HG02642 (cell line): Measurements from ENCODE around the gene CPNE4.

Experiments used
- ATAC-seq: cut with Tn5 transposase; IDR thresholded peaks from one replicate; pipeline ENCODE4 v1.9.1; 2021; ENCODE audit warnings: mild to moderate bottlenecking; ENCODE audit not compliant: unreplicated experiment, poor library complexity

Gene CPNE4

DNA sequence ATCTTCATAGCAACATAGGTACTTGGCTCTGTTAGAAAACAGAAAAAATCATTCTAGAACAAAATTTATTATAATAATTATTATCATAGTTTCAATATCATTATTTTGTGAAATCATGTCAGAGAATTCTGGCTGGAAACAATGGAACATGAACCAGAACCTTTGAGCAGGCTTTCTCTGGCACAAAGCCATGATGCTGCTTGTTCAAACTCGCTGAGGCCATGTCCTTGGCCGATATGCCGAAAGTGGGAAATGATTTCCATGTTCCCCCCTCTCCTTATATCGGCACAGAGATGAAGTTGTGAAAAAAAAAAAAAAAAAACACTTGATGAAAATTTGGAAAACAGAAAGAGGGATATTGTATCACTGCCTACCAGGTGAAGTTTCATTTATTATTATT lies 483.1 kb downstream of the CPNE4 start:
- no peak for ATAC-seq

DNA sequence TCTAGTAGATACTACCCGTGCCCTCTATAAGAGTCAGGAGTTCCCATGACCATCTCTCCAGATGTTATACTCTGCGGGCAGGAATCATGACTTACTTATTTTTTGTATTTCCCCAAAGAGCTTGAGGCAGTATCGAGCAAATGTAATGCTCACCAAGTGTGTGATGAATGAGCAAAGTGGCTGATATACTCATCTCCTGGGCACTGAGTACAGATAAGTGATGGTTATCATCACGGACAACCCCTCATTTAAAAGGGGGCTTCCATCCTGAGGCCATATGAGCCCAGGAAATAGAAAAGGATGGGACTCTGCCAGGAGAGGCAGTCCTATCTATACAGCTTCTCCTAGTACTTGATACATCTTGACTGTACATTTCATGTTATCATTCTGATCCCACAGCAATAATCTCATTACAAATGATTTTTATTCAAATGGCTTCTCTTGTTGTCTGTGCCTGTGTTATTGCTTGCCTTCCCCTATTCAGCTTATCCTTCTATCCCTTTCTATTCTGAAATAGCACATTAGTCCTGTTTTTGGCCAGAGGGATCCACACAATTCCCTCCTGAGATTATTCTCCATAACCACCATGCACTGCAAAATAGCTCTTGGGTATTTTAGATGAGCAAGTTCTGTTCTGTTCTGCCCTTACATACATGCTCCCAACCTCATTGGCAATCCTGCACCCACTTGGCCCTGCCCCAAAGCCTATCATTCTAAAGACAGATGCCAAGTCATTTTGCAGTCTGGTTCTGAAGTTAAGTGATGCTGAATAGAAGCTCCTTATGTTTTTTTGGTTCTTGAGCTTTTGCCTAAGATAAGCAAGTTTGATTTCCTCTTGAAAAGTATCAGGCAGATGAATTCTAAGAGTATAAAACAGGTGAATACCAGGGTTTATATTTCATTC lies 484.0 kb downstream of the CPNE4 start:
- no peak for ATAC-seq

DNA sequence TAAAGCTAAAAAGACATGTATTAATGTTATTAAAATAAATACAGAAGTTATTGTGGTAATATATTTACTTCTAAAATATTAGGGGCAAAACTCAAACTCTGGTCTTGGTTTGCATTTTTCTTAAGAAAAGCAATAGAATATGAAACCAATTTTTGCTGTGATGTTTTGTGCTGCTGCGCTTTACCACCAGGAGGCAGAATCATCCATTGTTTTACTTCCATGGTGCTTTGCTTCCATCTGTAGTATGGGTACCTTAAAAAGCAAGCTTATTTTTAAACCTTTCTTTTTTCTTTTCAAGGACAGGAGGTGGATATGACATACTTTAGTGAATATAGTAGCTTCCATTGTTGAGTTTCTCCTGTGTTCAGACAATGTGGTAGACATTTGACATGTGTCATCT lies 485.5 kb downstream of the CPNE4 start:
- ATAC-seq: no peak

DNA sequence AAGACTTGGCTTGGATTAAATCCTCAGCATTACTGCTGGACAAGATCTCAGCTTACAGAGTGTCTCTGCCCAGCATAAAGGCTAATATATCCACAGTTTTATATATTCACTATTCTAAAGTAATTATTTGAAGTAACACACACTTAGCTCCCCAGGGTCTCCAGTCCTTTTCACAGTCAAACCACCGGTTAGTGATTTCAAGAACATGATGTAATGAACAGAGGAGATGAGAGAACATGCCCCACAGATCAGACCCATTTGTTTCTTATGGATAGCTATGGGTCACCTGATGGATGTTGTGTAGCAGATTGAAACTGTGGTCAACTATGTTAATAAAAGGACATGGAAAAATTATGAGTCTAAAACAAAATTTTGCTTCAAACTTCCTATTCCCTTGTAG lies 487.2 kb downstream of the CPNE4 start:
- ATAC-seq: no peak

DNA sequence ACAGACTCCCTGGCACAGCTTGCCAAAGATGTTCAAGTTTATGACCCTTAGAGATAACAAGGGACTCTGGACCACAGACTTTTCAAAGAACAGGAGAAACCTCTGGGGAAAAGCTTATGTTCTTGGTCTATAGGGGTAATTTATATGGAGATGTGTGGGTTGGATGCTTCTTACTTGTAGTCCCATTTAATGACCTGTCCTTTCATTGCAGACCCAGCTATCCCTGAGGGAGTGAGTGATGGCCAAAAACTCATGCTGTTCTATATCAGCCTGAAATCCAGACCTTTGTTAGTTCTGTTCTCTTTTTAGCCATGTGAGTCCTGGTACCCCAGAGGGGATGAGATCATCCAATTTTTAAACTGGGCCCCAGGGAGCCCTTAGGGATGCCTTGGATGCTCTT lies 488.4 kb downstream of the CPNE4 start:
- ATAC-seq: no peak

DNA sequence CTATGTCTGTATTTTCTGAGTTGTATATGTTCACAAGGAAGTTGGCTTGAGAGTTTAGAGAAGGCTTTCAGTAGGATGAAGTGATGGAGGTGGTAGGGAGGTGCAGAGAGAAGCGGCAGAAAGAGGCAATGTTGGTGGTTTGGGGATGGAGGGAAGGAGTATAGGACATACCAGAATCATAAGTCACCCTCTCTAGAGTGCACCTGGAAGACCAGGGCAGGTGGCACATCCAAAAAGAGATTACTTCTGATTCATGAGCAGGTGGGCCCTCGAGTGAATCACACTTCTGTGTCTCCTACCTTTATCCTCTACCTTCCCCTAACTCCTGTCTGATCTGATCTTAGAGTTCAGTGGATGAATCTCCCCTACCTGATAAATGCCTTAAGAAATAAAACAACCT lies 490.3 kb downstream of the CPNE4 start:
- no peak for ATAC-seq

DNA sequence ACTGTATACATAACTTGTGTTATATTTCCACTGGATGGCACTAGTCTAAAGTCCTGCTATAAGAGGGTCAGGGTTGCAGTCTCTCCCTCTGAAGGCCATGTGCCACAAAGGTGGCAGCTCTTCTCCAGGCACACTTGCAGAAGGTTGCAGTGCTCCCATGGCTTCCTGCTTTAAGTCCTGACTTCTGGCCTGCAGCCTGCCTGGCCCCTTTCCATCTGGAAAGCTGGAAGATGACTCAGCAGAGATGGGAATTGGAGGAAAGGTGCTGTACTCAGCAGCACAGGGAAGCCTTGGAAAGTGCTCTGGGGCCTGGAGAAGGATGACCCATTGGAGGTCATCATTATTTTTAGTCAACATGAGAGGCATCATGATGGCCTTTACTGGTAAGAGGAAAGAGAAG lies 491.1 kb downstream of the CPNE4 start:
- no peak for ATAC-seq

DNA sequence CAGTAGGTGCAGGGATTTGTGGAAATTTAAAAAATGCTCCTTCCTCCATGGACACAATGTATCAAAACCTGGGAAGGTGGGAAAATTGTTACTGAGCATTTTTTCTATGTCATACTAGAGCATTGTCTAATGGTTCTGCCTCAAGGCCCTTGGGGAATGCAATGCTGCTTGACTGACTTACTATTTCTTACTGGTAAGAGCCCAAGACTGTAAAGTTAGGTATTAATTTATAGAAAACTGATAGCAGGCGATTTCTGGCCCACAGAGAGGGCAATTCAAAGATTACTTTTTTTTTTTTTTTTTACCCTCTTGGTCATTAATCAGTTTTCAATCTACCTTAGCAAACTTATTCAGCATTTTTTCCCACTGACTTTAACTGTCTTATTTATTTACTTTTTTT lies 493.5 kb downstream of the CPNE4 start:
- ATAC-seq: no peak

DNA sequence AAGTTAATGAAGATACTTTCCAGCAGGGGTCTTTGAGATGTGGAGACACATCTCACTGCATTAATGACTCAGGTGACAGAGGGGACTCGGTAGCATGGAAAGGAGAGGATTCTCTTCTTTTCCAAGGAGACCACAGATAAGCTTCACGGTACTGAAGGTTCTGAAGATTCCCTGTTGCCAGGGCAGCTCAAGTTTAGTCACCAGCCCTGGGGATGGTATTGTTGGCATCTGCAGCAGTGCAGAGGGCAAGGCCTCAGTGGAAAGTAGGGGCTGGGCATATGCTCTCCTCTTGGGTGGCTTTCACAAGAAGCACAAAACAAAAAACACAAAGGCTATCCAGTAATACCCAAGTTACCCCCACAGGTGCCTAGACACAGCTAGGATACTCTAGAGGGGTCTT lies 494.0 kb downstream of the CPNE4 start:
- no peak for ATAC-seq

DNA sequence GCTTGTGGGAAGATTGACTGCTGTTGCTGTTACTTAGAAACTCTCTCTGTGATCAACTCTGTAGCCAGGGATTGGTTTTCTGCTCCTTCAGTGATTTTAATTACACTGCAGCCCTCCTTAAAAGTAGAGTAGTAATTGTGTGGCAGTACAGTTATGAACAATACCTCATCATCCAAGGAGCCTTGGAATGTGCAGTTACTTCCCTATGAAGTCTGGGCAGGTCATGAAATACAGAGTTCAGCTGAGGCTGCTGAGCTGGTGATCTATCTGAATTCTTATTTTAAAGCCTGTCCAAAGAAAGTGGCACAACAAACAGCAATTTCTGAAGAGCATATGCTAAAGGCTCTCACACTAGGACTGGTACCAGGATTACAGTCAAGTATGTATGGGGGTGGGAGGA lies 494.7 kb downstream of the CPNE4 start:
- ATAC-seq: no peak

DNA sequence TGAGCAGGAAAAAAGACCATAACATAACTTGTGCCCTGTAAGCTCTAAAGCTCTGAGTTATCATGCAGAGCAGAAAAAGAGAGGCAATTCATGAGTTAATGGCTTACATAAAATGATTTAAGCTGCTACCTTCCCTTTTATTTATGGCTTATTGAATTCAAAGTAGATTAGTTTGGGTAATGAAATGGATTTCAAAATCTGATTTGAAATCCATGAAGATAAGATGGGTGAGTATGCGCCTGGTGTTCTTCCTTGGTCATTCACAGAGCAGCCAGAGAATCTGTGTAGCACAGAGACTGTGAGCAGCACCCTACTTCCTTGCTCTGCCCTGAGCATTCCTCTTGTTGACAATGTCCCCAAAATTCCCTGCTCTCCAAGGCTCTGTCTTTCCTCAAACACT lies 495.8 kb downstream of the CPNE4 start:
- no peak for ATAC-seq

DNA sequence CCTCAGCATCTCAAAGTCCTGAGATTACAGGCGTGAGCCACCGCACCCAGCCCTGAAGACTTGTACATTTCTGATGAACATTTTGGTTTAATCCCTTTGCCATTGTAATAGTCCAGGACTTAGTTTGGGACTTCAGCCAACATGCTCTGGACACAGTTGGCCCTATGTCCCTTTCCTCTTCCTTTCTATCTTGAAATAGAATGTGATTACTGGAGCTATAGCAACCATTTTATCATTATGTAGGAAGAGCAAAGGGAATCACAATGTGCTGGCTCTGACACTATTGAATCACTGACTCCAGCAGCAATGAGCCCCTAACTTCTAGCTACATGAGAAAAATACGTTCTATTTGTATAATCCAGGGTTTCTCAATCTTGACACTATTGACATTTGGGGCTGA lies 497.3 kb downstream of the CPNE4 start:
- ATAC-seq: no peak

DNA sequence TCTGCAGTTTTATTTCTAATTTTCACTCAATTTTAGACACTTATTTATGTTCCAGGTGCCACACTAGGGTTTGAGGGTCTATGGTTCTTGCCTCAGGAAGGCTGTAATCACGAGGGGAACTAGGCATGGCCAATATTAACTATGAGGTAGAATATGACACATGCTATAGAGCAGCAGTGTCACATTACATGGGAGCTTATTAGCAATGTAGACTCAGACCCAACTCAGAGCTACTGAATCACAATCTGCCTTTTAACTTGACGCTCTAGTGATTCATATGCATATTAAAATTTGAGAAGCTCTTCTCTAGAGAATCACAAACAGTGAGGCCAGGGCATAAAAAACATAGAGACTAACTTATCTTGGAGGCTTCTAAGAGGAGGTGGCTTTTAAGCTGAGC lies 499.2 kb downstream of the CPNE4 start:
- no peak for ATAC-seq

DNA sequence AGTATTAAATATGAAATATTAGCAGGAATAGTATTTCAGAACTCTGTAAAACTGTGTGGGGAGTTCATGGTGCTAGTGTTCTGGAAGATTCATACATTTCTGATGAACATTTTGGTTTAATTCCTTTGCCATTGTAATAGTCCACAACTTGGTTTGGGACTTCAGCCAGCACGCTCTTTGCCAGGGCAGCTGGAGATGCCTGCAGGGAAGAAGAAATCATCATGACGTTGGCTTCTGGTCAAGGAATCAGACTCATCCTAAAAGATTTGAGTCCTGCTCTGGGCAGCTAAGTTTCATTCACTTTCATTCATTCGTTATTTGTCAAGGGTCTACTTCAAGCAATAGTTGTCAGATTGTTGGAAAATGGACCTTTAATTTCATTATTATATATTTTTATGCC lies 499.7 kb downstream of the CPNE4 start:
- ATAC-seq: no peak

DNA sequence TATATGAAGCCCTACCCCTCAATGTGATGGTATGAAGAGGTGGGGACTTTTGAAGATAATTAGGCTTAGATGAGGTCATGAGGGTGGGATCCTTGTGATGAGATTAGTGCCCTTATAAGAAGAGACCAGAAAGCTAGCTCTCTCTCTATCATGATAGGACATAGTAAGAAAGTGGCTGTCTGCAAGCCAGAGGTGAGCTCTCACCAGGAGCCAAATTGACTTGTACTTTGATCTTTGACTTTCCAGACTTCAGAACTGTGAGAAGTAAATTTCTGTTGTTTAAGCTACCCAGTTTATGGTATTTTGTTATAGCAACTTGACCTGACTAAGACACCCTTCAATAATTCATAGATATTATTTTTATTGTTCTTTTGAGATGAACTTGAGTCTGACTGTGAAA lies 502.2 kb downstream of the CPNE4 start:
- no peak for ATAC-seq

DNA sequence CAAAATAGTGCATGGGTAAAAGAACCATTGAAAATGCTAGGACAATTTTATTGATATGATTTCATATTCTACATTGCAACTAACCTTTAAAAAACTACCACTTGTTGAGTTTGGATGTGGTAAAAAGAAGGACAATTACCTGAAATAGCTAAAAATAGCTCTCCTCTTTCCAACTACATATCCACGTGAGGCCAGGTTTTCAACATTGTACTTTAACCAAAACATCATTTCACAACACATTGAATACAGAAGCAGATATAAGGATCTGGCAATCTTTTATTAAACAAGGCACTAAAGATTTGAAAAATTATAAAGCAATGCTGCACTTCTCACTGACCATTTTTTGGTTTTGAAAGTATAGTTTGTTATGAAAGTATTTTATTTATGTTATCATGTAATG lies 504.0 kb downstream of the CPNE4 start:
- ATAC-seq: no peak

DNA sequence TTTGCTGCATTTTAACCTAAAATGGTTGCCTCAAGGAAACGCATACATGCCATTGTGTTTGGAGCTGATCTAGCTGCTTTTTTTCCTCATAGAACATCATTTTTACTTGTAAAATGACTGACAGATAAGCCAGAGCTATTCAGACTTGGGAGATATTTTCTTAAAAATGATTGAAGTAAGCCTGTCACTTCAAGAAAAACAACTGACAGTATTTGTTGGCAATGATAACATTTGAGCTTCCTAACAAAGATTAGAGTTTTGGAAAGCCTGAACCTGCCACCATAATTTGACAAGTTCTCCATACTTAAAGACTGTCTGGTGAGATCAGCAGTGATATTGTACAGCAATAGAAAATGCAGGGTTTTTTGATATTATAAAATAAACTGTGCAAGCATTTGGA lies 504.4 kb downstream of the CPNE4 start:
- no peak for ATAC-seq

DNA sequence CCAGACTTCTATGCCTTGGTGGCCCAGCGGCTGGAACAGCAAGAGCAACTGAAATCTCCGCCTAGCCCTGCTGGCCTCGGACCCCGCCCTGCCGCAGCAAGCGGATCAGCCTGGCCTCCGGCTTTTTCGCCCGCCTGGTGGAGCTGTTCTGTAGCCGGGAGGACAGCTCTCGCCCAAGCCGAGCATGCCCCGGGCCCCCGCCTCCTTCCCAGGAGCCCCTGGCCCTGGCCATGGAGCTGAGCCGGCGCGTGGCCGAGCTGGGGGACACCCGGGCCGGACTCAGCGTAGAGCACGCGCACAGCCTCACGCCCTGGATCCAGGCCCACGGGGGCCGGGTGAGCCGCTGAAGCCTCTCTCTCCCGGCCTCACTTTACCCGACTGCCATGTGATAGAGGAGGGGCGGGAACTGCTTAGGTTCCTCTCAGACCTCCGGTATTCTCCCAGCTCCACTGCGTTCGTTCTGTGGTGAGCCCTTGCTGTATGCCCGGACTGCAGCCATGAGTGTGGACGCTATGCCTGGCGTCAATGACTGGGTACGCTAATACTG lies 507.9 kb downstream of the CPNE4 start:
- no peak for ATAC-seq

DNA sequence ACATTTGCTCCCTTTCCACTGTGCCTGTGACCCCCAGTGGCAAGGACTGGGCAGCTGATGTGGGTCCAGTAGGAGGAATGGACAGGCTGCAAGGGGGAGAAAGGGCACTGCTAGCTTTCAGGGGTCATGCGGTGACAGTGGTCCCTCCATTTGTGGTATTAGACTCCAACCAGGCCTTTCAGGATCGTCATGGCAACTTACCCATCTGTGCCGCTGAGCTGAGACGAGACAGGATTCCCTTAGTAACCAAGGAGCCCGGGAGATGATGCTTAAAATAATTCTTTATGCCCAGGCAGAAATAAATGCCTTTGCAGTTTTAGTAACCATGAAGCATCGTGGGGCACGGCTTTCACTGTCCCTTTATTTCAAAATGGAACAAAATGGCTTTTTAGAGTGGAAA lies 516.1 kb downstream of the CPNE4 start:
- no peak for ATAC-seq

DNA sequence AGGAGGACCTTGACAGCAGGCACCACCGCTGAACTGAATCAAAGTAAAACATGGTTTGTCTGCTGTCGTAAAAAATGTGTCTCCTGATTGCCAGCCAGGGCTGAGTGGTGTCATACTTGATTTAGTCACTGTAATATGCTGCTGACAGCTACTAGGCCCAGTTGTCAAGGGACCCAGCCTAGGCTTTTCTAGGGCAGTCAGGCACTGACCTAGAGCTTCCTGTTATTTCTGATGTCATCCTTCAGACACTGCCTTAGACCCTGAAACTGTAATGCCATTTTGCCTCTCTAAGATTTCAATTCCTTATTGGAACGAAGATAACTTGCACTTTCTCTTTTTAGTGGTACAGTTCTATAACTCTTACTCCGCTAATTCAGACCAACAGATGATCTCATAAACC lies 529.4 kb downstream of the CPNE4 start:
- ATAC-seq: no peak

DNA sequence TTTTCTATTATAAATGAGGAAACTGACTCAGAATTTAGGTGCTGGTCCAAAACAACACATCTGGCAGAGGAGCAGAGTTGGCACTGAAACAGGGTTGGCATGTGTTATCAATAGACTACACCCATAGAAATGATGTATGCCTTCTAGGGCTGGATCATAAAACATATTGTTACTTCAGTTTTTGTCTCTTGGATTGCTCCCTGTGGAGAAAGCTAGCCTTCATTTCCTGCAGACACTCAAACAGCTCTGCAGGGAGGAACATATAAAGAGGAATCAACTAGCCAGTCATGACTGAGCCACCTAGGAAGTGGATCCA lies 531.5 kb downstream of the CPNE4 start:
- peak; percentile 2 for ATAC-seq

DNA sequence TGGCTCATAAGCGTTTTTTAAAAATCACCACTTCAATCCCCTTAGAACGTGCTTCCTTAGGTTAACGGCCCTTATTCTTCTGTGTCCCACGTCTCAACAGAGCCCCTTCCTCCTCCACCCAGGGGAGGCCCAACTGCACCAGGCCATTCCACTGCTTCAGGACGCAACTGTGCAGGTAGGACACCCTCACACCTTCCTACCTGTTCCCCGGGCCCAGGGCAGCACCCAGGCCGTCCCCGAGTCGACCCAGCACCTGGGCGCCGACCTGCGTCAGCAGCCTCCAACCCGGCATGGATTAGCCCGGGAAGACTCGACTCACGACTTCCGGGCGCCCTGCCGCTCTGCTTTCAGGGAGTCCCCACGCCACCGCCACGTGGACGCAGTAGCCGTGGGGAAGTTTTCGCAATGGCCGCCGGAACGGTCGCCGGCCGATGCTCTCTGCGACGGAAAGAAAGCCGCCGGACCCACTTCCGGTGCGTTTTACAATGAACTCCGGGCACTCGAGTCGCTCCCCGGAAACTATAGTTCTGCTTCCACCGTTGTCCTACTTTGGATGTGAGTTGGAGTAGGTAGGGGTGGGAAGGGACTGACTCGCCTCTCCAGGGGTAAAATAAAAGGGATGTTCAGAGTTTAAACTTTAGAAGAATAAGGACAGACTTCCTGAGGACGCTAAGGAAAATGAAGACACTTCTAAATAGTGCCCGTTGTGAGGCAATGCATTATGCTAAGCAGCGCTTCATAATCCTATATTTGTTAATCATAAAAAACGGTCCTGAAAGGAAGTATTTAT lies 532.1 kb downstream of the CPNE4 start, which contains the start of gene MRPL3:
MRPL3 (minus strand) TSS at position 442 of the 790 bp plus-strand sequence; CDS start at position 292, 150 bp downstream.
- peak; percentile 97 for ATAC-seq
